Skeletal muscle tissue (tissue), 4 donors: Measurements from ENCODE around the gene GNAS. TPM values are rescaled to one million over a fixed set of nuclear protein-coding genes. Genes with fewer than 3 reads are reported as not detected.

Source experiments
- H3K27ac ChIP-seq: one replicate; pipeline ENCODE4 v1.7.0; 2013; ENCODE audit warnings: mild to moderate bottlenecking, low read depth, low read length, inconsistent platforms
- H3K27me3 ChIP-seq, 3 donors: one replicate each; pipeline ENCODE4 v1.7.0; 2013; ENCODE audit warnings: low read length in 3 of 3; ENCODE audit not compliant: control insufficient read depth in 3 of 3, insufficient read depth in 3 of 3
- H3K36me3 ChIP-seq, 3 donors: one replicate each; pipeline ENCODE4 v1.7.0; 2013; ENCODE audit warnings: low read length in 3 of 3; ENCODE audit not compliant: control insufficient read depth in 3 of 3, insufficient read depth in 3 of 3
- H3K4me1 ChIP-seq, 3 donors: one replicate each; pipeline ENCODE4 v1.7.0; 2013; ENCODE audit warnings: low read length in 3 of 3, mild to moderate bottlenecking in 3 of 3; ENCODE audit not compliant: control insufficient read depth in 3 of 3, insufficient read depth in 3 of 3
- H3K4me3 ChIP-seq, 3 donors: one replicate each; pipeline ENCODE4 v1.7.0; 2013; ENCODE audit warnings: low read length in 3 of 3
- H3K9ac ChIP-seq, 3 donors: one replicate each; pipeline ENCODE4 v1.7.0; 2013; ENCODE audit warnings: low read length in 3 of 3, mild to moderate bottlenecking in 3 of 3, moderate library complexity in 2 of 3, low read depth in 1 of 3
- H3K9me3 ChIP-seq, 3 donors: one replicate each; pipeline ENCODE4 v1.7.0; 2013; ENCODE audit warnings: low read length in 3 of 3; ENCODE audit not compliant: control insufficient read depth in 3 of 3
- total RNA-seq: library from RNA; depleted of rRNA; stranded (reverse); fragments of >200 nt; gene quantifications from one replicate; pipeline ENCODE4 v1.2.3, GENCODE V29; 2014
- donor health status: Osteomylitis.

Gene GNAS
- total RNA-seq, 1 donor from 2014 or later: 820 TPM

DNA sequence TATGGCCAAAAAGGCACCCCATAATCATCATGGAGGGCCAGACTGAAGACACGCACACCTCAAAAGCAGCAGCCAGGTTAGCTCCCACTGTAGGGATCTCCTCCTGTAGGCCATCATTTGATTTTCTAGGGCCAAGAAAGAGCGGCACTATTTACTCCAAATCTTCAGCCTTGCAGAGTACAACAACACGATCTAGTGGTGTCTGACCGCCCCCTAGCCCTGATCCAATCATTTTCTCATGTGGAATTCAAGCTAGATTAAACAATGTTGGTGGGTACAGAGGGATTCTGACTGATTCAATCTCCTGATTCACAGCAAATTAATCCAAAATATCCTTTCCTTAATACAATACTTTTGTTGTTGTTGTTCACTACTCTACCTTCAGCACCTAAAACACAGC is 14.3 kb upstream of the GNAS start:
- Histone ChIP-seq H3K9me3 (no peaks in the 10 kb centered on the region), H3K4me1 (peaks cover 0 to 5% (median 2%) of the 10 kb centered on the region in 3 donors), H3K9ac (no peak overlapping the region), H3K27me3 (peaks cover 23 to 37% (median 31%) of the 10 kb centered on the region in 3 donors), H3K27ac (no peak overlapping the region), H3K36me3 (no peaks in the 10 kb centered on the region), H3K4me3 (no peak overlapping the region)

DNA sequence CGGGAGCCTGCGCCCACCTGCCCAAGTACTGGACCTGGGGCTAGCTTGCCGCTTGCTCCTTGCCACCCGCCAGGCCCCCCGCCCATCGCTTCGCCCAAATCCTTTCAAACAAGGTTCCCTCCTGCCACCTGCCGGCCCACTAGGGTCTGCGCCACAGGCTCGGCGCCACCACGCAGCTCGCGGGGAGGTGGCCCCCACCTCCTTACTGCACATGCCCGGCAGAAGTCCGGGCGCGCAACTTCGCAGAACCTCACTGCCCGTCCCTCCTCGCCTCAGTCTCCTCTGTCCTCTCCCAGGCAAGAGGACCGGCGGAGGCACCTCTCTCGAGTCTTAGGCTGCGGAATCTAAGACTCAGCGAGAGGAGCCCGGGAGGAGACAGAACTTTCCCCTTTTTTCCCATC is 13.0 kb upstream of the GNAS start:
- no peak overlapping the region for H3K27ac ChIP-seq
- H3K9ac ChIP-seq: no peak overlapping the region
- peaks cover 0 to 5% (median 2%) of the 10 kb centered on the region in 3 donors for H3K4me1 ChIP-seq
- peak overlapping the region in 2 of 3 donors; percentile 43 to 52 for H3K4me3 ChIP-seq
- H3K9me3 ChIP-seq: no peaks in the 10 kb centered on the region
- peaks cover 25 to 41% (median 39%) of the 10 kb centered on the region in 3 donors for H3K27me3 ChIP-seq
- H3K36me3 ChIP-seq: no peaks in the 10 kb centered on the region

DNA sequence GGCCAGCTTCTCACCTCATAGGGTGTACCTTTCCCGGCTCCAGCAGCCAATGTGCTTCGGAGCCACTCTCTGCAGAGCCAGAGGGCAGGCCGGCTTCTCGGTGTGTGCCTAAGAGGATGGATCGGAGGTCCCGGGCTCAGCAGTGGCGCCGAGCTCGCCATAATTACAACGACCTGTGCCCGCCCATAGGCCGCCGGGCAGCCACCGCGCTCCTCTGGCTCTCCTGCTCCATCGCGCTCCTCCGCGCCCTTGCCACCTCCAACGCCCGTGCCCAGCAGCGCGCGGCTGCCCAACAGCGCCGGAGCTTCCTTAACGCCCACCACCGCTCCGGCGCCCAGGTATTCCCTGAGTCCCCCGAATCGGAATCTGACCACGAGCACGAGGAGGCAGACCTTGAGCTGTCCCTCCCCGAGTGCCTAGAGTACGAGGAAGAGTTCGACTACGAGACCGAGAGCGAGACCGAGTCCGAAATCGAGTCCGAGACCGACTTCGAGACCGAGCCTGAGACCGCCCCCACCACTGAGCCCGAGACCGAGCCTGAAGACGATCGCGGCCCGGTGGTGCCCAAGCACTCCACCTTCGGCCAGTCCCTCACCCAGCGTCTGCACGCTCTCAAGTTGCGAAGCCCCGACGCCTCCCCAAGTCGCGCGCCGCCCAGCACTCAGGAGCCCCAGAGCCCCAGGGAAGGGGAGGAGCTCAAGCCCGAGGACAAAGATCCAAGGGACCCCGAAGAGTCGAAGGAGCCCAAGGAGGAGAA is 12.3 kb upstream of the GNAS start:
- no peak overlapping the region for H3K9ac ChIP-seq
- H3K4me3 ChIP-seq: peak overlapping the region in 2 of 3 donors; percentile 43 to 52
- H3K4me1 ChIP-seq: peaks cover 0 to 5% (median 2%) of the 10 kb centered on the region in 3 donors
- H3K36me3 ChIP-seq: no peaks in the 10 kb centered on the region
- H3K27me3 ChIP-seq: peaks cover 25 to 41% (median 39%) of the 10 kb centered on the region in 3 donors
- no peak overlapping the region for H3K27ac ChIP-seq
- H3K9me3 ChIP-seq: no peaks in the 10 kb centered on the region

DNA sequence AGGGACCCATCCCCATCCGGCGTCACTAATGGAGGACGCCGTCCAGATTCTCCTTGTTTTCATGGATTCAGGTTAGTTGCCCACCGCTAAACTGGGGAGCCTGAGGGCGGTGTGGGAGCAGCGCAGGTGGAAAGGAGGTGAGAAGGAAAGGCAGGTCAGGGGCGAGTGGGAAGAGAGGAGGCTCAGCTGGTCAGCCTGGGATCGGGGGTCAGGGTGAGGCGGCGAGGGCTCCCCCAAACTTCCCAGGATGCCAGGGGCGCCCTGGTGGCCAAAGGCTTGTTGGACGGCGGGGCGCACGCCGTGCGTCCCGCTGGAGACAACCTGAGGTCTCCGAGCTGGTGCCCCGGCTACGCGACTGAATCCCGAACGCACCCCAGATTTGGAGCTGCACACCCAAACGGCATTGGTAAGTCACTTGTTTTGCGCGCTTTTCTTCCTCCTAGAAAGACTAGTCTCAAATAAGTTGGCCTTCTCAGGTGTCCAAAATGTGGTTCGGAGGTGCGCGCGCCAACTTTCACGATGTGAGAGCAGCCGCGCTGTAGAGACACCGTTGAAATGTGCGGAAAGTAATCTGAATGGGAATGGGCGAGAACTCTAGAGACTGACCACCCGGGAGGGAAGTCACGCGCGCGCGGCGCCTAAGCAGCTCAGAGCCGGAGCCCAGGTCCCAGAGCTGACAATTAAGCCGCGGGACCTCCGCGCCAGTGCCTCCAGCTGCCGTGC is 11.5 kb upstream of the GNAS start:
- peaks cover 0 to 5% (median 2%) of the 10 kb centered on the region in 3 donors for H3K4me1 ChIP-seq
- no peak overlapping the region for H3K4me3 ChIP-seq
- H3K36me3 ChIP-seq: no peaks in the 10 kb centered on the region
- H3K9me3 ChIP-seq: no peaks in the 10 kb centered on the region
- no peak overlapping the region for H3K9ac ChIP-seq
- no peak overlapping the region for H3K27ac ChIP-seq
- peaks cover 29 to 41% (median 39%) of the 10 kb centered on the region in 3 donors for H3K27me3 ChIP-seq

DNA sequence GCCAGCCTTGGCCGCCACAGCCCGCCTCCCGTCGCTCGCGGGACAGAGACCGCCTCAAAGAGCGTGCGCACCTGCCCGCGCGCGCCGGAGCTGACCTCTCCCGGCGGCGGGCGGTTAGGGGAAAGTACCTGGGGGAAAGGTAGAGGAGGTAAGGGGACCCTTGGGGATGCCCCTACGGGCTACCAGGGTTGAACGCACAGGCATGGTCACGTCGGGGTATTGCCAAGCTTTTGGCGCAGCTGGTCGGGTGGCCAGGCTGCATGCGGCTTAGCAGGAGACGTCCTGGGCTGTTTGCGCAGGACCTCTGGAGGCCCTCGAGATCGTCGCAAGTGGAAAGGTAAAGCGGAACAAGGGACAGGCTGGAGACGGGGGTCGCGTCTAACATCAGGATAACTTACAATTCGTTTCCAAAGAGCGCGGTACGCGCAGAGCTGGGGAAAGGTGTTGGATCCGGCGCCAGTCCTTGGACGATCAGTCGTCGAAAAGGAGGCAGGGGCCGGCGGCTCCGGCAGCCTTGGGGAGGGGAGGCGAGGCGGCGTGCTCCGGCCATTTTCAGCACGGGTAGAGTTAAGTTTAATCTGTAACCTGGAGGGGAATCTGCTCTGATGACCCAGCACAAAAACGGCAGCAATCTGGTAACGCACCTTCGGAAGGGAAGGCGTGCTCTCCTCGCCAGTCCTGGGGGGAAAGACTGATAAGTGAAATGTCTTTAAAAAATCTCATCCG is 10.8 kb upstream of the GNAS start:
- Histone ChIP-seq H3K4me1 (peaks cover 0 to 5% (median 2%) of the 10 kb centered on the region in 3 donors), H3K27ac (no peak overlapping the region), H3K9me3 (no peaks in the 10 kb centered on the region), H3K9ac (no peak overlapping the region), H3K36me3 (no peaks in the 10 kb centered on the region), H3K27me3 (peaks cover 29 to 41% (median 39%) of the 10 kb centered on the region in 3 donors), H3K4me3 (no peak overlapping the region)

DNA sequence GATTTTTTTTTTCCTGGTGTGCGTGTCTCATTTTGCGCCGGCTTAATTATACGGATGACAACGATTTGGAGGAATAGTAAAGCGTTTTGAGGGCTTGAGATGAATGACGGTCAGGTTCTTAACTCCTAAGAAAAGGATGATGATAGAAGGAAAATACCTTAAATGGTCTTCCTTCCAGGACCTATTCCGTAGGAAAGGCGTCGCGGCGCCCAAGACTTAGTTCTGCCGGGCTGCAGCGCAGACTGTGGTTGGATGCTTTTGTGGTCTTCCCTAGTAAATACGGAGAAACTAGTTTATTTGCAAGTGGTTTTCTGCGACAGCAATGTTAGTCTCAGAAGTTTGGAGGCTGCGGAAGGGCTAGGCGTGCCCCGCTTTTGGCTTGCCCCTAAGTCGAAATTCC is 10.2 kb upstream of the GNAS start:
- H3K27me3 ChIP-seq: peaks cover 32 to 41% (median 39%) of the 10 kb centered on the region in 3 donors
- H3K9me3 ChIP-seq: no peaks in the 10 kb centered on the region
- peaks cover 0 to 5% (median 2%) of the 10 kb centered on the region in 3 donors for H3K4me1 ChIP-seq
- no peak overlapping the region for H3K9ac ChIP-seq
- no peak overlapping the region for H3K27ac ChIP-seq
- H3K4me3 ChIP-seq: no peak overlapping the region
- H3K36me3 ChIP-seq: no peaks in the 10 kb centered on the region

DNA sequence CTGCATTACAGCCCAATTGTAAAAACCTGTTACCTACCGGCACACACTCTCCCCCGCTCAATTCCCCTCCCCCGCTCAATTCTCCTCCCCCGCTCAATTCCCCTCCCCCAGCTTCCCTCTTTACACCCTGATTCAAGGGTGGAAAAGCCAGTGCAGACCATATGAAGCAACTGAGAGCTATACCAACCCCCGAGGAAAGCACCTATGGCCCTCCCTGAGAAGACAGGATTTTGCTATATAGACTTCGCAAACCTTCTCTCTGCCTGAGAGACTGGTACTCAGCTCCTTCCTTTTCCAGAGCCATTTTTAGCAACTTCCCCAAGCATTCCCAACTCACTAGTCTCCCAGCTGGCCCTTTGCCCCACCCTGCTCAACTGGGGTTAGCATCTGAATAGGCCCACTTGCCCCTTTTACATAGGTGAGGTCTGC is 9.4 kb upstream of the GNAS start:
- Histone ChIP-seq H3K9me3 (no peaks in the 10 kb centered on the region), H3K4me1 (peaks cover 0 to 5% (median 2%) of the 10 kb centered on the region in 3 donors), H3K27me3 (peaks cover 32 to 43% (median 39%) of the 10 kb centered on the region in 3 donors), H3K9ac (no peak overlapping the region), H3K4me3 (no peak overlapping the region), H3K27ac (no peak overlapping the region), H3K36me3 (no peaks in the 10 kb centered on the region)

DNA sequence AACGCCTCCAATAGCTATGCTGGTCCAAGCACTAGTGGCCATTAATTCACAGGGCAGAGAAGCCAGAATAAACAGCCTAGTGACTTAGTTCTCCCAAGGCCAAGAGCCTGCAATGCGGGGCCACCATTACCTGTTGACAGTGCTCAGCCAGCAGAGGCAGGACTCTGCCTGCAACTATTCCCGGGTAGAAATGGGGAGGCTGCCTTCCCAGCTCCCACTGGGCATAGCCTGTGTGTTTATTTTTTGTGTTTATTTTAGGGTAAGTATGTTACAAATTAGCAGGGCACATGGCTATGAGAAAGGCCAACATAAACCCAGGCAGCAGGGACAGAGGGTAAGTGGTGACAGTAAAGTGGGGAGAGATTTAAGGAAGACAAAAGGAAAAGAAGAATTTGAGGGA is 6.8 kb upstream of the GNAS start:
- no peak overlapping the region for H3K9ac ChIP-seq
- H3K36me3 ChIP-seq: no peaks in the 10 kb centered on the region
- no peak overlapping the region for H3K27ac ChIP-seq
- no peaks in the 10 kb centered on the region for H3K4me1 ChIP-seq
- no peaks in the 10 kb centered on the region for H3K9me3 ChIP-seq
- no peak overlapping the region for H3K4me3 ChIP-seq
- peaks cover 24 to 31% (median 29%) of the 10 kb centered on the region in 3 donors for H3K27me3 ChIP-seq

DNA sequence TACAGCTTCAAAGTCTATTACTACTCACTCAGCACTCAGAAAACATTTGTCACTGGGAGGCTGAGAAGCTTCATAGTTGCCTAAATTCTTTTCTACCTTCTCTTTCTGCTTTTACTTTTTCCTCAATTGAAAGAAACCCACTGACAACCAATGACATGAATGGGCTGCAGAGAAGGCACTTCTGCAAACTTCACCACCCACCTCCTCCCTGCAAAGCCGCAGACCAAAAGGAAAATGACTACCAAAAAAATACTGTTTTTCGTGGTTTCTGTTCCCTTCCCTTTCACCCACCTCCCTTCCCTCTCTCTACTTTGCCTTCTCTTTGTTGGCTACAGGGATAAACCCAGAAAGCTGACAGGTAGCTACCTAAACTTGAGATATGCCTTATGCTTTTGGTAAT is 5.1 kb upstream of the GNAS start:
- Histone ChIP-seq H3K27me3 (peaks cover 21 to 29% (median 22%) of the 10 kb centered on the region in 3 donors), H3K9me3 (no peaks in the 10 kb centered on the region), H3K36me3 (no peaks in the 10 kb centered on the region), H3K27ac (no peak overlapping the region), H3K4me1 (peaks cover 3 to 12% (median 9%) of the 10 kb centered on the region in 3 donors), H3K9ac (no peak overlapping the region), H3K4me3 (no peak overlapping the region)
